Measurements from ENCODE around the gene FURIN. TPM values are rescaled to one million over a fixed set of nuclear protein-coding genes. Genes with fewer than 3 reads are reported as not detected.

FURIN gene
- polyA plus RNA-seq, 2 of the 4 experiments (the other 2 are of a cell fraction), result 16.8 to 33.3 TPM

GRCh38 chr15:90917569-90917968 lies 49.2 kb downstream of the FURIN start:
- Histone ChIP-seq H3K4me1 (no peaks in the 10 kb centered on the region), H3K9me3 (no peaks in the 10 kb centered on the region), H3K27ac (no peak overlapping the region), H3K4me2 (no peak overlapping the region), H3K4me3 (no peak overlapping the region)
- CTCF ChIA-PET, result interaction anchor here (1.5 to 9.2 kb wide), 4 partner anchors 14 to 39 kb away, joined by 4 to 83 read pairs (median 31); partner anchors contain the start of genes HDDC3, MAN2A2 and UNC45A
- POLR2A ChIA-PET, result no interaction called here
- WGBS (ENCODE audit: missing lambda C conversion rate), result 95% methylated on average over 12 of the region's 12 CpGs
- no peak for ATAC-seq
- TF ChIP-seq ESRRA (IDR thresholded peaks at IDR 0.05; ENCODE audit: borderline replicate concordance, low read length) (no peak), NFE2L2 (conservative IDR thresholded peaks at IDR 0.05; ENCODE audit: low read length) (no peak), TP53 (CRISPR knock-in tag; IDR thresholded peaks at IDR 0.05) (no peak), RAD21 (conservative IDR thresholded peaks at IDR 0.05 in 1 of 2, IDR thresholded peaks at IDR 0.05 in 1 of 2) (no peak)
- no peak for FAIRE-seq
- DNase-seq (ENCODE audit: low read depth in 1 of 2, low spot score in 1 of 2), result no peak

GRCh38 chr15:90918034-90918788 lies 49.8 kb downstream of the FURIN start:
- DNase-seq (ENCODE audit: low read depth in 1 of 2, low spot score in 1 of 2) (no peak), ATAC-seq (no peak), FAIRE-seq (no peak)
- no peaks in the 10 kb centered on the region for H3K9me3 ChIP-seq
- H3K4me2 ChIP-seq, result no peak overlapping the region
- ChIA-PET POLR2A (no interaction called here), CTCF (interaction anchor here (1.5 to 9.2 kb wide), 4 partner anchors 14 to 38 kb away, joined by 4 to 83 read pairs (median 31); partner anchors contain the start of genes HDDC3, MAN2A2 and UNC45A)
- TF ChIP-seq GATA3 (IDR thresholded peaks at IDR 0.05; ENCODE audit: borderline replicate concordance), result no peak
- no peak for TF ChIP-seq EHF (CRISPR knock-in tag; IDR thresholded peaks at IDR 0.05)
- TF ChIP-seq RFX5 (IDR thresholded peaks at IDR 0.05), result no peak
- no peak overlapping the region for H3K4me3 ChIP-seq
- WGBS (ENCODE audit: missing lambda C conversion rate), result 94% methylated on average over 23 of the region's 23 CpGs
- no peak overlapping the region for H3K27ac ChIP-seq
- H3K4me1 ChIP-seq, result no peaks in the 10 kb centered on the region

- H3K4me1 ChIP-seq, result no peaks in the 10 kb centered on the region
- CTCF ChIA-PET, result interaction anchor here (0.6 to 9.2 kb wide), 5 partner anchors 13 to 267 kb away, joined by 3 to 83 read pairs (median 7); partner anchors contain the start of genes HDDC3, MAN2A2 and UNC45A
- no peak for FAIRE-seq
- no peaks in the 10 kb centered on the region for H3K9me3 ChIP-seq
- no peak overlapping the region for H3K4me3 ChIP-seq
- no peak overlapping the region for H3K27ac ChIP-seq
- no peak overlapping the region for H3K4me2 ChIP-seq
- POLR2A ChIA-PET, result no interaction called here
- 90% methylated on average over 6 of the region's 6 CpGs for WGBS (ENCODE audit: missing lambda C conversion rate)
- no peak for ATAC-seq
- TF ChIP-seq JUNB (IDR thresholded peaks at IDR 0.05) (no peak), PBX3 (IDR thresholded peaks at IDR 0.05) (no peak), POLR2AphosphoS2 (conservative IDR thresholded peaks at IDR 0.05; ENCODE audit: low read length) (no peak), HMGXB4 (CRISPR knock-in tag; IDR thresholded peaks at IDR 0.05; ENCODE audit: borderline replicate concordance) (no peak), HOXB13 (CRISPR knock-in tag; IDR thresholded peaks at IDR 0.05; ENCODE audit: low read depth) (no peak), ZSCAN20 (CRISPR knock-in tag; IDR thresholded peaks at IDR 0.05) (no peak), EHF (CRISPR knock-in tag; IDR thresholded peaks at IDR 0.05) (no peak), ZNF302 (CRISPR knock-in tag; IDR thresholded peaks at IDR 0.05) (no peak), KDM1A (IDR thresholded peaks at IDR 0.05; ENCODE audit: low read depth) (no peak), PHF8 (IDR thresholded peaks at IDR 0.05; ENCODE audit: borderline replicate concordance, low read depth) (no peak), RCOR1 (IDR thresholded peaks at IDR 0.05; ENCODE audit: low read depth, low read length) (no peak), HDAC2 (IDR thresholded peaks at IDR 0.05) (no peak), USF2 (IDR thresholded peaks at IDR 0.05) (no peak), EP300 (IDR thresholded peaks at IDR 0.05) (no peak), HOXA7 (CRISPR knock-in tag; IDR thresholded peaks at IDR 0.05) (no peak), RFX5 (IDR thresholded peaks at IDR 0.05) (no peak), E2F6 (IDR thresholded peaks at IDR 0.05; ENCODE audit: borderline replicate concordance, low read depth) (no peak), BCL3 (IDR thresholded peaks at IDR 0.05) (no peak), CBX2 (IDR thresholded peaks at IDR 0.05; ENCODE audit: borderline replicate concordance, low read depth) (no peak)
- DNase-seq (ENCODE audit: low read depth in 1 of 2, low spot score in 1 of 2), result no peak
Observed at GRCh38 chr15:90918835-90919234, 50.4 kb downstream of the FURIN start.
